Measurements from ENCODE around the gene SNAPC1.

GRCh38 chr14:61744238-61744637 lies 18.0 kb upstream of the SNAPC1 start:
- TF ChIP-seq CTCF (IDR thresholded peaks at IDR 0.05 in 2 of 3, conservative IDR thresholded peaks at IDR 0.05 in 1 of 3; ENCODE audit: control insufficient read depth in 2 of 3, extremely low read depth in 1 of 3, insufficient read depth in 1 of 3, low read depth in 3 of 3, low read length in 3 of 3) (no peak), BCL3 (IDR thresholded peaks at IDR 0.05; ENCODE audit: borderline replicate concordance, insufficient read depth, low read depth, low read length, poor library complexity, severe bottlenecking) (no peak), MAX (IDR thresholded peaks at IDR 0.05; ENCODE audit: low read depth, low read length) (no peak), STAT1 (conservative IDR thresholded peaks at IDR 0.05) (no peak), ATF3 (IDR thresholded peaks at IDR 0.05; ENCODE audit: borderline replicate concordance, extremely low read depth, low read depth, low read length) (no peak), RFX5 (IDR thresholded peaks at IDR 0.05; ENCODE audit: low read depth, low read length) (no peak), ZBTB4 (CRISPR knock-in tag; IDR thresholded peaks at IDR 0.05) (no peak), SMC3 (IDR thresholded peaks at IDR 0.05; ENCODE audit: borderline replicate concordance, low read length) (no peak), TBL1XR1 (IDR thresholded peaks at IDR 0.05; ENCODE audit: low read depth, low read length) (no peak), CEBPZ (IDR thresholded peaks at IDR 0.05; ENCODE audit: low read depth, low read length) (no peak), GABPA (IDR thresholded peaks at IDR 0.05; ENCODE audit: low read depth) (no peak), TARDBP (IDR thresholded peaks at IDR 0.05; ENCODE audit: borderline replicate concordance) (no peak)

Measured in GM12878 (cell line).